Activated T-helper 1 cell treated with anti-CD3 and anti-CD28 coated beads, Interleukin-2, amount 50 U/mL, for 16 hours (primary cell): ENCODE results near the gene CACNA1D.

ENCODE experiments used
- DNase-seq, 2 donors: peaks; one replicate each; pipeline ENCODE4 v3.0.0-alpha.2; 2020; ENCODE audit warnings: low read depth in 1 of 2, low spot score in 1 of 2

CACNA1D gene

DNA sequence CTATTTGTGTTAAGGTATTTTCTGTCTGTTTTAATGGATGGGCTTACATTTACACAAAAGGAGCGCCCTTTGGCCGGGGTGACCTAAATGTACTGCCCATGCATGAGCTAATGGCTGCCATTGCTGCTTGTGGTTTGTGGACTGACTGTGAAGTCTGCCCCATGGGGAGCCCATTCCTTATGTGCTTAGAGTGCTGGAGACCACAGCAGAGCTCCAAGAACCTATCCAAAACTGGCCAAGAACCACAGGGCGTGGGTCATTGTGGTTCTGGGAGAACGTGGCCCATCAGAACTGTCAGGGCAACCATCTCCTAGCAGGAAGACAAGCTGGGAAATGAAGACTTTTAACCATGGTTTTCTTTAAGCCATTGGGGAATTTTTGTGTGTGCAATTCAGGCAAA lies 246.5 kb downstream of the CACNA1D start:
- no peak for DNase-seq

DNA sequence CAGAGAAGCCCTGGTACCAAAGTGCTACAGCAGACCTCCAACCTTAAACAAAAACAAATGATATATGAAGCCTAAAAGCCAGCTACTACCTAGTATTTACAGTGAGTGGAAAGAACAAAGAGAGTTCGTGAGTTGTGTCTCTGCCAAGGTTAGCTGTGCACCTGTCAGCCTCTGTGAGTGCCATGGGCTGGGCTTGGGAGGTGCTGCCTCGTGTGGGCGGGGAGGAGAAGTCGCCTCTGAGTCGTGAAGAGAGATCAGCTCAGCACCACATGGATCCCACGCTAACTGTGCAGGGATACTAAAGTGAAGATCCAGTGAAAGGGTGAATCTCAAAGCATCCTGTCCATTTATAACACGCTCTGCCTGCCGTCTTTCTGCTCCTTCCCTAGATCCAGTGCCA lies 249.9 kb downstream of the CACNA1D start:
- no peak for DNase-seq

DNA sequence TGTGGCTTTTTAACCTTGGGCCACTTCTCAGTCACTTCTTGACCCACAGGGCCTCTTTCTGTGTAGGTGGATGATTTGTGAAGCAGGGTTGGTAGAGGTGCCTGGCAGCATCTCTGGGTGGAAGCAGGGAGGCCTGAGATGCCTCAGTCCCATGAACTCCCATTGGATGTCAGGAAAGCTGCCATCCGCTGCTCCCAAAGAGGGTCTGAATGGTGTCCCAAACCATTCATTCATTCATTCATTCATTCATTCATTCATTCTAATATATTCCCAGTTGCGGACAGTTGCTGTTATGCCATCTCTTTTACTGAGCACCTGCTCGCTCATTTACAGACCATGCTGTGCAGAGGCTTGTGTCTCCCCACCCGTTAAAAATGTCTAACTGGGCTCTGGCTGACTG lies 253.1 kb downstream of the CACNA1D start:
- no peak for DNase-seq

DNA sequence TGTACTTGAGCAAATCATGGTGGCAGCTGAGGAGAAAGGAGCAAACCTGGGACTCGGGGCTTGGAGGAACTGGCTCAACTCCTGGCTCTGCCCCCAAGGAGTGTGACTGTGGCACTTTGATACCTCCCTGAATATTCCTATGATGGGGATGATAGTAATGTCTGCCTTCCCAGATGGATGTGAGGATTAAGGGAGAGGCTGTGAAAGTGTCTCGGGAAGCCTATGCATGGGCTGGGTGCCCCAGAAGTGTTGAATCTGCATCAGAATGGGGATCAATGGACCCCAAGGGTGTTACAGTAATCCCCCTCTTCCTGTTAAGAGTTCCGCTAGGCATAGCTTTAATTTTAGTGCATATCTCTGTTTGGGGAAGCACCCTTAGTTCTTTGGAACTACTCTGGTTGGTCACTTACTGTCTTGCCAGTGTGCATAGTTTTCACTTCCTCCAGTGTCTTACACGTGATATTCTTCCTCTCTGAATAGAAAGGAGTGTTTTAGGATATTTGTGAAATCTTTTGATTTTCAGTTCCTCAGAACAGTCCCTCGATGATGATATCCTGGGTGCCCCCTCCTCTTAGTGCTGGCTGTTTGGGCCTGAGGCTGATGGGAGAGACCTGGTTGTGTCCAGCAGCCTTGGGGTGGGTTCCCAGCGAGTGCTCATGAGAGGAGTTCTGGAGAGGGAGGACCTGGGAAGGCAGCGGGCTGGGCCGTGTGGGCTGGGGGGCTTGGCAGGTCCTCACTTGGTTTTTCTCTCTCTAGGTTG lies 254.3 kb downstream of the CACNA1D start:
- DNase-seq, result no peak

DNA sequence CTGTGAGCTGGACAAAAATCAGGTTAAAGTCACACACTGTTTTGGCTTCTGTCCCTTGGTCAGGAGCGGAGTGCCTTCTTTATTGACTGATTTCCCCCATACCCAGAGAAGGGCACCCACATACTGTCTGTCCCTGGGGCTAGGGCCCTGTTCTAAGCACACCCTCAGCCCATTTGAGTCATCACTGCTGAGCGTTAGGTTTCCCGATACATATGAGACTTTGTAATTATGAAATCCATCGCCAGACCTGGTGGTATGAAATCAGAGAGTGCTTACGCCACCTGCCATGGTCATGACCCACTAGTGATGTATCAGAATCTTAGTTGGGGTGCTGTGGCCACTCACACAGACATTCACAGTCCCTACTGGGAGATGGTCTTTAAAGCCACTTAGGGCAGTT lies 255.0 kb downstream of the CACNA1D start:
- DNase-seq, result no peak

DNA sequence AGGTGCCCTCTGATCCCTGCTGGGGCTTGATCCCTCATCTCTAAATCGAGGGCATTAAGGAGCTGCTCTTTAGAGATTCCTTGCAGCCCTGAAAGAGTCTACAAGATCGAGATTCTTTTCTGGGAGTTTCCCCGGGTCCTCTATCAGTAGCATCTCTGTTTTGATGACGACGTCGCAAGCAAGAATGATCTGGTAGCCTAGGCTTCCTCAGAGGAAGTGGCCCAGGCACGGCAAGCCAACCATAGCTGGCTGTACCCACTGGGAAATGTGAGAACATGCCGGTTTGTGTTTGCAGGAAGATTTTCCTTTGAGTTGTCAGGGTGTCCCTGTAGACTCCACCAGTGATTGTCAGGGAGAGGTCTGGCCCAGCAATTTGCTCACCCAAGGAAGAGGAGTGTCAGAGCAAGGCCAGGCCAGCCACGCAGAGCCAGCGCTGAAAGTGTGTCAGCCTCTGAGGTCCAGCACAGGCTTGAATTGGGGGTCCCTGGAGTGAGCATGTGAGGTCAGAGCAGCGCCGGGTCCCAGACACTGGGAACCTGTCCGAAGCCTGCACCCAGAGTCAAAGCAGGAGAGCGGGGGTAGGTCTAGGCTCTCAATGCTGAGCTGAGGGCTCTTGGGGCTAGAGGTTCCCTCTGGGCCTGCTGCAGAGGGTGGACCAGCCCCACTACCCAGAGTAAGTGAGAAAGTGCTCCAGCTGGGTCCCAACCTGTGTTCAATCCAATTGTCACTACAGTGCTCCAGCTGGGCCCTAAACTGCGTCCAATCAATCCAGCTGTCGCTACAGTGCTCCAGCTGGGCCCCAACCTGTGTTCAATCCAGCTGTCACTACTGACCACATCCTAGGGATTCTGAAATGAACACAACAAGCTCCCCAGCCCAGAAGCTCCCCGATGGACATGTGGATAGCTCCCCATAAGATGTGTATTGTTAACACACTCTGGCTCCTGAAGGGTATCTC lies 256.1 kb downstream of the CACNA1D start:
- DNase-seq, result no peak

DNA sequence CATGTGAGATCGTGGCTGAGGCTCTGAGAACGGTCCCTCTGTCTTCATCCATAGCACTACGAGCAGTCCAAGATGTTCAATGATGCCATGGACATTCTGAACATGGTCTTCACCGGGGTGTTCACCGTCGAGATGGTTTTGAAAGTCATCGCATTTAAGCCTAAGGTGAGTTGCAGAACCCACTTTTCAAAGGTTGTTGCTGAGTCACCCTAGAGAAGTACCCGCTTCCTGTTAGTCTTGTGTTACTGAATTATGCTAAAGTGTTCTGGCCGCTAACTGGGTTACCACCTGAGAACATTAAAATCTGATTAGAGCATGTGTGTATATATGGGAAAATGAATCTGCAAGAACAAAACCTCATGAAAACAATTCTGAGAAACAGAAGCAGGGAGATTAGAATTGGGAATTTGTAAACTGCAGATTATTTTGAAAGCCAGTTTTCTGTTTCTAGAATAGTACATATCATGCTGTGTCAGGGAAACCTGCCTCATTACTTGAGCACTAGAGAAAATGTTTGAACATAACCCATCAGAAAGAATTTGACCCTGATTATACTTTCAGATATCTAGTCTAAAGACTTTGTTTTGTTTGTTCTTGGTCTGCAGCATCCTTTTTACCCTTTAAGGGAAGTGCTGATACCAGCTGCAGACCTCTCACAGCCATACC lies 259.2 kb downstream of the CACNA1D start:
- no peak for DNase-seq

DNA sequence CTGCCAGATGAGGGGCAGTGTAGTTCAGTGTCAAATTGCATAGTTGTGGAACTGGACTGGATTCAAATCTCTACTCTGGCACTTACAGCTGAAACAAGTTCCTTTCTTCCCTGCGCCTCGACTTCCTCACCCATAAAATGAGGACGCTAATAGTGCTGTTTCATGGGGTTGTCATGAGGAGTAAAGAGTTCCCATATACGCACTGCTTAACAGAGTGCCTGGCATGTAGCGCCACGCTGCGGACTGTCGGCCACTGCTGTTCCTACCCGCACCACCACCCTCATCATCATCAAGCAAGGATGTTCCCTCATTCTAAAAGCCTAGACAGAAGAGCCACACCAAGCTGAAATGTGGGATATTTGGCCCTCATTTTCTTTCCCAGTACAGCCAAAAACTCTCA lies 259.9 kb downstream of the CACNA1D start:
- no peak for DNase-seq

DNA sequence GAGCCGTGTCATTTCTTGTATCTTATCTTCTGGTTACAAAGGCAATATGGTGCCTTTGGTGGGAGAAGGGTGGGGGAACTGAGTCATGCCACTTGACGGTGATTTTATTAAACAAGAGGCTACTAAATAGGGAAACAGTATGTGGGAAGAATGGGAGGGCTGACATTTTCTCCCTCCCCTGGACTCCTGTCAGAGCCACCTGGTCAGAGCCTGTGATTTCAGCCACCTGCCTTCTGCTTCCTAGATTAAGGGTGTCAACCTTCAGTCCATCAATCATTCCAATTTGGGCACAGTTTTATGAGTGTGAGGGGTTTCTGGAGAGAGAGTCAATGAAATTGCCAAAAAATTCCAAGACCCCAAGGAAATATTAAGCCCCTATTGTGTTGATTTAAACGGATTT lies 264.4 kb downstream of the CACNA1D start:
- DNase-seq, result no peak

DNA sequence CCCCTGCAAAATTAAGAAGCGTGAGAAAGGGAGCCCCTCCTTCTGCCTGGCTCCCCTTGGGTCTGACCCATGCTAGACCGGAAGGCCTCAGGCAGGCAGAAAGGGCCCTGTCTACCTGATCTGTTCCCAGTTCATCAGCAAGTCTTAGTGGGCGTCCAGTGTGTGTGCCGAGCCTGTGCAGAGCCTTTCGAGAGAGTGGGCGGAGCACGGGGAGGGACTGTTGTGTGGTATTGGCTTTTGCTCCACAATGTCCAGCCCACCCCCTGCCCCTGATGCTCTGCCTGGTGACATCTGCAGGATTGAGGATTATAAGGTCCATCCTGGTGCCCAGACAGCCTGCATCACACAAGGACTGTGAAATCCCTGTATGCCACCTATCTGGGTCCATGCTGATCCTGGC lies 268.9 kb downstream of the CACNA1D start:
- no peak for DNase-seq

DNA sequence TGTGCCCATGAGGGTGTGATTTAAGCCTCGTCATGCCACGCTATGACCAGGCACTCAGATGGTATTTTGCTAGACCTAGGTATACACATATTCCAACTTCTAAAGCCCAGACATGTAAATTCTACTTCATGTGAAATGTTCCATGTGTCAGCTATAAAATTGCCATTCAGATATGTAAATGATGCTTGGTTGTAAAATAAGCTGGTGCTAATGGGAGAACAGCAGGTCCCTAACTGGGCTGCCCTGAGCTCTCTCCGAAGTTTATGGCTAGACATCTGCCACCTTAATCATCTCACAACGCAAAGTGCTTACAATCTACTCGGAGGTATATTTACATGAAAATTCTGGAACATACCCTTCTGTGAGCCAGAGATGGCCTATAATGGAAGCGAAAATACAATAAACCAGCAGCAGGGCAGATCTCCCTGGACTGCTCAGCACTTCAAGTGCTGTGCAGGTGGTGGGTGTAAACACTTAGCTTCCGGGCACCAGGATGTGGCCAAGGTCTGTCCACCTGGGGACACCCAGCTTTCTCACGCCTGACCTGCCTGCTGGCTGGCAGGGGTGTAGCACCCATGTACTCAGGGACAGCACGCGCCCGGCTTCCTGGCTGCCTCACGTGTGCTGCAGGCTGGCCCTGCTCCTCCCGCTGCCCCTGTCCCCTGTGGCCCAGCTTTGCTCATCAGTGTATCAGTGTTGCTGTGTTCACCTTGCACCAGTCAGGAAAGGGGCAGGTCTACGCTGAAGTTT lies 269.8 kb downstream of the CACNA1D start:
- DNase-seq, result no peak

DNA sequence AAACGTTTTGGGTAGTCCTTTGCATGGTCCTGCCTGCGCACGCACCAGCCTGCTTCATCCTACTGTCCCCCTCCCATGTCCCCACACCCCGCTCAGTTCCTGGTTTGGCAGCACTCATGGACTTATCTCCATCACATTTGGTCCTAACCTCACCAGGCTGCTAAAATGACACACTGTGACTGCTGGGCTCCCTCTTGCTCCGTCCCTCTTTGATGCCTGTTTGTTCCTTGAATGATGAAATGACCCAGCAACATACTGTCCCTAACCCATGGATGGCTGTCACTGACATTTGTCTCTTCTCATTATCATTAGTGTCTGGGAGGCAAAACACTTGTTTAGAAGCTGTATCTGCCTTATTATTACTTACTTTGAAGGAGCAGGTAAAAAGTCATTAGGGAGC lies 271.3 kb downstream of the CACNA1D start:
- no peak for DNase-seq

DNA sequence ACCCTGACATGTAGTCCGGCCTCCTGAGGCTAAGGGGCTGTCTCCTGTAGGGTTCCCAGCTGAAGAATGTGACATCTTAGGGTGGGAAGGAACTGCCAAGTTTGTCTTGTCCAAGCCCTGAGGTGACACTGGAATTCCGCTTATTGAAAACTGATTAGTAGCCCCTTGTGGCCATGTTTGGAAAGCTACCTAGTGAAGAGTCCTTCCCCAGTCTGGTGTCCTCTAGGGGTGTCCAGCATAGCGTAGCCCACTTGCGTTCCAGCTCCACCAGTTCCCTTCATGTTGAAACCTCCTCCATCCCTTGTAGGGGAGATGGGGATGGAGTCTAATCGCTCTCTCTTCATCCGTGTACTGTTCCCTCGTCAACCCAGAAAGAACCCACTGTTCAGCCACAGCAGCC lies 272.3 kb downstream of the CACNA1D start:
- no peak for DNase-seq

DNA sequence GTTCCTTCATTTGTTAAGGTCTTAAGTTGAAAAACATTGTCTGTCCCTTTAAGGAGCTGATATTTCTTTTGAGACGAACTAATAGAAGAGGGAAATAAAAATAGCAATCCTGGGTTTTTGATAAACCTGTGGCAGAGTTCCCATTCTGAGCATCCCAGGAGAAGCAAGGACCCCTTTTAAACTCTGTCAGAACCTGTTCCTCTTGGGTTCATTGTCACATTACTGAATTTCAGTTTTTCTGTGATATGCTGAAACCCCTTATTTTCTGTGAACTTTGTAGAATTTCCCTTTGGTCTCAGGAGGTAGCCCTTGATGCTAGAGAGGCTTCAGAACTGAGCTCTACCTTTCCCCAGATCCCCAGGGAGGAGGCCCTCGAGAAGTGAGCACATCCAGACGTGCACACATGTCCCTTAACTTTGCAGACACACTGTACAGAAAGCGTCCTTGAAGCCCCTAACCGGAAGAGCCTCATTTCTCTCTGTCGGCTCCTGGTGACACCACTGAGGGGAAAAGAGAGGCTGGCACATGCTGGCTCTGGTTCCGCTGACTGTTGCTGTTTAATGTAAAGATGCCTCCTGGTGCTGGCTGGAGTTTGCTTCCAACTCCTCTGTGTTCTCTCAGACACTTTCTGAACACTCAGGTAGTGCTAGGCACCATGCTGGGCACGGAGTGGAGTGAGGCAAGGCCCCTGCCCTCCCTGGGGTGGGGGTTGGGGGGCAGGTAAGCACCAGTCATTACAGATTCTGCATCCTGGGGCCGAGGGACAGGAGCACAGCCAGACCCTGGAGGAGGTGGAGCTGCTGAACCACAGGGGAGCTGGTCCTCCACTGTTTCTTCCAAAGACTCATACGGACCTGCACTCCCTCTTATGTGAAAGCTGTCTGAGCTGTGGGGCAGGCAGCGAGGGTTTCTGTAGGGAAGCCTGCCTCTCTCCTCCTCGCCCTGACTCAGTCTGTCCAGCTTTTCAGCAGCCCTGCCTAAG lies 274.4 kb downstream of the CACNA1D start:
- DNase-seq, result no peak

DNA sequence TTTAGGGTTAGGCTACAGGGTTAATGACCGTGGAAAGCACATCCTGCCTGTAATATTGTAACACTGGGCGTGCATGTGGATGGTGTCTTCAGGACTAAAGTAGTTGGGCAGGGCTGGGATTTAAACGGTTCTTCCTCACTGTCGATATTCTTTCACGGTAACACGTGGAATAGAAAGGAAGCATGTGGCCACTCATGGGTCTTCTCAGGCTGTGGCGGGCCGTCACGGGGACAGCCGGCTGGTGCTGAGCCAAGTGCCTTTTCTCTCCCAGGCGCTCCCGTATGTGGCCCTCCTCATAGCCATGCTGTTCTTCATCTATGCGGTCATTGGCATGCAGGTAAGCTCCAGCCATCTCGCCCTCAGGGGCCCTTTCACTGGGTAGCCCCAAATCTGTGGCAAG lies 278.2 kb downstream of the CACNA1D start:
- DNase-seq, result no peak

DNA sequence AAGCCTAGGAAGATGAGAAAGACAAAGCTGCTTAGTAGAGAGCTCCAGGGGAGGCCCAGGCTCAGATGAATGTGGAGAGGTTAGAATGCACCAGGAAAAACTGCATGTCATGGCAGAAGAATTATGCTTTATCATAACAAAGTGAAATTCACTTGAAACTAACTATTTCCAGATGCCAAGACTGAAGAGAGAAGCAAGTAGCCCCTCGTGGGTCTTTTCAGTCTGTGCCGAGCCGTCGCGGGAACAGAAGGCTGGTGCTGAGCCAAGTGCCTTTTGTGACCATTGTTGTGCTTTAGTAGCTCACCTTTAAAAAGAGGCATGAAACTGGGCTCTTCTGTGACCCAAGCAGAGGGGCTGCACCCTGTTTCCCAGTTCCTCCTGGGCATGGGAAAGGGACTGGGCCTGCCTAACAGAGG lies 278.6 kb downstream of the CACNA1D start:
- DNase-seq, result no peak

DNA sequence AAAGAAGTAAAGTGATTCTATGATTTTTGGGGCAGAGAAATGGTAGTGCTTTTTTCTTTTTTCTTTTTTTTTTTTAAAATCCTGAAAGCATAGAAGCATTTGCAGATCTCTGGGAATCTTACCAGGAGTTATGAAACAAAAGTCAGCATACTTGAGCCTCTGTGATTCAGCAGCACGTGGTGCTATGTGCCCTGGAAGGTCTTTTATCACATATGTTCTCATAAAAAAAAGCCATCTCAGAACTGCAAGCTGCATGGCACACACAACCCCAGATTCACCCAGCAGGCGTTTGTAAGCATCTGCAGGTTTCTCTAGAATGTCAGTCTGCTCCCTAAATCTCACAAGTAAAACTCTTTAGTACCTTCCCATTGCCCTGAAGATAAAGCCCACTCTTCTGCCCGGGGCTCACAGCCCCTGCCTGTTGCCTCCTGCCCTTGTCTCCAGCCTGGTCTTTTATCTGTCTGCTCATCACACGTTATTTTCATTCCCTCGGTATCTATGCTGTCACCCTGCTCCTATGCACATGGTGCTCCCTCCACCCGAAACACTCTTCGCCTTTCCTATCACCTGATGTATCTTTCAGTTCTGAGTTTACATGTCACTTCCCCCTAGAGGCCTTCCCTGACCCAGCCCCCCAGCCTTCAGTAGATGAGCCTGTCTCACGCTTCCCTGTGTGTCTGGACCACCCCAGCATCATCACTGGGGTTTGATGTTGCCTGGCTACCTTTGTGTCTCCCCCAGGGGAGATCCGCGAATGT lies 279.4 kb downstream of the CACNA1D start:
- DNase-seq, result no peak

DNA sequence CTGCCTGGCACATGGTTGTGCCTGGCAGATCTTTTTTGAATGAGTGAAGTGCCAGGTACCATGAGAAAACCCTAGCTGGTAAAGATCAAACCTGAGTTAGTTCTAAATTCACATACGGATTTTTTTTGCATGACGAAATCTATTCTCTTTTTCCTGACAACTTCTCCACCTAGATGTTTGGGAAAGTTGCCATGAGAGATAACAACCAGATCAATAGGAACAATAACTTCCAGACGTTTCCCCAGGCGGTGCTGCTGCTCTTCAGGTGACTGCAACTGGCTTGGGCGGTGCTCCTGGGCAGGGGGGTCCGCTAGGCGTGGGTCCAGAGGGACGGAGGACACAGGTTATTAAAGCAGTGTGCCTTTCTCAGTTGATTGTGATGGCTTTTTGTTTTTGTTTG lies 280.0 kb downstream of the CACNA1D start:
- DNase-seq, result no peak

DNA sequence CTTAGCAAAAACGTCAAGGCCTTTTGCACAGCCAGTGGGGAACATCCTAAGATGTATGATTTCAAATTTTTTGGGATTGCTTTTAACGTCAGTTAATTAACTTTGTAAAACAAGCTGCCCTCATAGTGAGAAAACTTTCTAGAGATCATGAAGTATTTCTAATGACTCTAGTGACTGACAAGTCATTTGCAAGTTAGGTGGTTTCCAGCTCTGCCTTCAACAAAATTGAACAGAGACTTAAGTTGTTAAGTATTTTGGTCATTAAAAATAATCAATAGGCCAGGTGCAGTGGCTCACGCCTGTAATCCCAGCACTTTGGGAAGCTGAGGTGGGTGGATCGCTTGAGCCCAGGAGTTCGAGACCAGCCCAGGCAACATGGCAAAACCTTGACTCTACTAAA lies 280.6 kb downstream of the CACNA1D start:
- no peak for DNase-seq
